ENCODE results near the gene LIN52. TPM values are rescaled to one million over a fixed set of nuclear protein-coding genes. Genes with fewer than 3 reads are reported as not detected.

LIN52 gene
- total and polyA plus RNA-seq, 9 of the 15 experiments (the other 6 are each of a cell fraction or from before 2014, with no cell fraction given) = 4.6 to 11.8 (median 9.2) TPM

DNA sequence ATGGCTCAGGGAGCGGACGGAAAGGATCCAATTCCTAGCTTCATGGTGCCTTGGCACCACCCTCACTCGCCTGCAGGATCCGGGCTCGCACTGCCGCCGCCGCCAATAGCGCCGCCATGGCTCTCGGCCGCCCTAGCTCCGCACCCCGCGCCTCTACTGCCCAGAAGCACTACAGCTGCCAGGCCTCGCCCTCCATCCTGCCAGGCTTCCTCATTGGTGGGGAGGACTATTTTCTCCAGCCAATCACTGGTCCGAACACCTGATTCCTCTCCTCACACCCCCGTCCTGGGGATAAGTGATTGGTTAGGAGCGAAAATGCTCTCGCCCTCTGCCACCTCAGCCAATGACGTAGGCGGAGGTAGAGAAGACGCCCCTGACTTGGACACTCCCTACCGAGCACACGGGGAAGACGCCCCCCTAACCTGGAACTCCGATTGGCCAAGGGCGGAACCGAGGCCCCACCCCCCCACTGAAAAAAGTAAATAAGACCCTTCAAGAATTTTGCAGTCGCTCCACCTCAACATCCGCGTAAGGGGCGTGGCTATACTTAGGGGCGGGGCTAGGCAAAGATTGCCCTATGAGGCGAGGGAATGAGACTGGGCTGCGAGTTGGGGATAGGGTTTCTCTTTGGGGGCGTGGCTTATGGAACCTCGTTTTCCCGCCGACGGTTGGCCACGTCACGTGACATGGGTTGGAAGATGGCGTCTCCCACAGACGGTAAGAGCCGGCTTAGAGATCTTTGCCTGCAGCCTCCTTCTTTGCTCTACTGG, at the start of gene LIN52, which contains the start of gene ALDH6A1 (continued):
- peak; percentile 74 for TF ChIP-seq CREM (IDR thresholded peaks at IDR 0.05; ENCODE audit: low read depth)
- TF ChIP-seq JUND (IDR thresholded peaks at IDR 0.05; ENCODE audit: borderline replicate concordance, low read depth, low read length) = peak; percentile 14; the same call in 1 of the 2 replicates
- TF ChIP-seq JUND (tag; IDR thresholded peaks at IDR 0.05; ENCODE audit: borderline replicate concordance, low read depth, low read length) = peak; percentile 31; the same call in 1 of the 3 replicates
- TF ChIP-seq POLR2G (IDR thresholded peaks at IDR 0.05; ENCODE audit: low read depth, low read length) = peak; percentile 90
- TF ChIP-seq, protein P1, sequence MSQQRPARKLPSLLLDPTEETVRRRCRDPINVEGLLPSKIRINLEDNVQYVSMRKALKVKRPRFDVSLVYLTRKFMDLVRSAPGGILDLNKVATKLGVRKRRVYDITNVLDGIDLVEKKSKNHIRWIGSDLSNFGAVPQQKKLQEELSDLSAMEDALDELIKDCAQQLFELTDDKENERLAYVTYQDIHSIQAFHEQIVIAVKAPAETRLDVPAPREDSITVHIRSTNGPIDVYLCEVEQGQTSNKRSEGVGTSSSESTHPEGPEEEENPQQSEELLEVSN (IDR thresholded peaks at IDR 0.05; ENCODE audit: borderline replicate concordance in 1 of 2, extremely low read depth in 1 of 2, insufficient read depth in 1 of 2, insufficient read length in 1 of 2, low read depth in 1 of 2, low read length in 1 of 2, poor library complexity in 1 of 2, severe bottlenecking in 1 of 2) = peak in 1 of 2 experiments; percentile 89
- peak; percentile 0; the same call in 1 of the 2 replicates for TF ChIP-seq HDAC2 (IDR thresholded peaks at IDR 0.05)
- TF ChIP-seq RB1 (IDR thresholded peaks at IDR 0.05; ENCODE audit: low read depth) = peak; percentile 76; the same call in 1 of the 2 replicates
- TF ChIP-seq NRF1 (conservative IDR thresholded peaks at IDR 0.05 in 1 of 2, IDR thresholded peaks at IDR 0.05 in 1 of 2) = peak; percentile 65 to 71
- TF ChIP-seq, protein P2, sequence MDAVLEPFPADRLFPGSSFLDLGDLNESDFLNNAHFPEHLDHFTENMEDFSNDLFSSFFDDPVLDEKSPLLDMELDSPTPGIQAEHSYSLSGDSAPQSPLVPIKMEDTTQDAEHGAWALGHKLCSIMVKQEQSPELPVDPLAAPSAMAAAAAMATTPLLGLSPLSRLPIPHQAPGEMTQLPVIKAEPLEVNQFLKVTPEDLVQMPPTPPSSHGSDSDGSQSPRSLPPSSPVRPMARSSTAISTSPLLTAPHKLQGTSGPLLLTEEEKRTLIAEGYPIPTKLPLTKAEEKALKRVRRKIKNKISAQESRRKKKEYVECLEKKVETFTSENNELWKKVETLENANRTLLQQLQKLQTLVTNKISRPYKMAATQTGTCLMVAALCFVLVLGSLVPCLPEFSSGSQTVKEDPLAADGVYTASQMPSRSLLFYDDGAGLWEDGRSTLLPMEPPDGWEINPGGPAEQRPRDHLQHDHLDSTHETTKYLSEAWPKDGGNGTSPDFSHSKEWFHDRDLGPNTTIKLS (IDR thresholded peaks at IDR 0.05; ENCODE audit: borderline replicate concordance, low read depth) = peak; percentile 69
- peak in 1 of 2 experiments; percentile 64; a peak in 1 of 4 replicates for TF ChIP-seq HDAC1 (IDR thresholded peaks at IDR 0.05)
- TF ChIP-seq MYNN (IDR thresholded peaks at IDR 0.05) = 0 out of 2 replicates have a peak, but pooled peaks have one; percentile 61
- no peak for TF ChIP-seq MYNN (CRISPR knock-in tag; IDR thresholded peaks at IDR 0.05)
- TF ChIP-seq RBM25 (IDR thresholded peaks at IDR 0.05; ENCODE audit: low read depth, low read length, severe bottlenecking) = peak; percentile 68
- TF ChIP-seq FOXK1 (CRISPR knock-in tag; IDR thresholded peaks at IDR 0.05; ENCODE audit: borderline replicate concordance) = peak; percentile 81; the same call in 1 of the 2 replicates
- TF ChIP-seq, protein P3, sequence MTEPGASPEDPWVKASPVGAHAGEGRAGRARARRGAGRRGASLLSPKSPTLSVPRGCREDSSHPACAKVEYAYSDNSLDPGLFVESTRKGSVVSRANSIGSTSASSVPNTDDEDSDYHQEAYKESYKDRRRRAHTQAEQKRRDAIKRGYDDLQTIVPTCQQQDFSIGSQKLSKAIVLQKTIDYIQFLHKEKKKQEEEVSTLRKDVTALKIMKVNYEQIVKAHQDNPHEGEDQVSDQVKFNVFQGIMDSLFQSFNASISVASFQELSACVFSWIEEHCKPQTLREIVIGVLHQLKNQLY (CRISPR knock-in tag; conservative IDR thresholded peaks at IDR 0.05) = no peak
- TF ChIP-seq, protein P4, sequence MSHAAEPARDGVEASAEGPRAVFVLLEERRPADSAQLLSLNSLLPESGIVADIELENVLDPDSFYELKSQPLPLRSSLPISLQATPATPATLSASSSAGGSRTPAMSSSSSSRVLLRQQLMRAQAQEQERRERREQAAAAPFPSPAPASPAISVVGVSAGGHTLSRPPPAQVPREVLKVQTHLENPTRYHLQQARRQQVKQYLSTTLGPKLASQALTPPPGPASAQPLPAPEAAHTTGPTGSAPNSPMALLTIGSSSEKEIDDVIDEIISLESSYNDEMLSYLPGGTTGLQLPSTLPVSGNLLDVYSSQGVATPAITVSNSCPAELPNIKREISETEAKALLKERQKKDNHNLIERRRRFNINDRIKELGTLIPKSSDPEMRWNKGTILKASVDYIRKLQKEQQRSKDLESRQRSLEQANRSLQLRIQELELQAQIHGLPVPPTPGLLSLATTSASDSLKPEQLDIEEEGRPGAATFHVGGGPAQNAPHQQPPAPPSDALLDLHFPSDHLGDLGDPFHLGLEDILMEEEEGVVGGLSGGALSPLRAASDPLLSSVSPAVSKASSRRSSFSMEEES (CRISPR knock-in tag; IDR thresholded peaks at IDR 0.05) = peak; percentile 99
- TF ChIP-seq XRCC5 (IDR thresholded peaks at IDR 0.05; ENCODE audit: low read depth, low read length) = no peak
- TF ChIP-seq MTA3 (IDR thresholded peaks at IDR 0.05; ENCODE audit: borderline replicate concordance) = 0 out of 2 replicates have a peak, but pooled peaks have one; percentile 19
- TF ChIP-seq, protein P5, sequence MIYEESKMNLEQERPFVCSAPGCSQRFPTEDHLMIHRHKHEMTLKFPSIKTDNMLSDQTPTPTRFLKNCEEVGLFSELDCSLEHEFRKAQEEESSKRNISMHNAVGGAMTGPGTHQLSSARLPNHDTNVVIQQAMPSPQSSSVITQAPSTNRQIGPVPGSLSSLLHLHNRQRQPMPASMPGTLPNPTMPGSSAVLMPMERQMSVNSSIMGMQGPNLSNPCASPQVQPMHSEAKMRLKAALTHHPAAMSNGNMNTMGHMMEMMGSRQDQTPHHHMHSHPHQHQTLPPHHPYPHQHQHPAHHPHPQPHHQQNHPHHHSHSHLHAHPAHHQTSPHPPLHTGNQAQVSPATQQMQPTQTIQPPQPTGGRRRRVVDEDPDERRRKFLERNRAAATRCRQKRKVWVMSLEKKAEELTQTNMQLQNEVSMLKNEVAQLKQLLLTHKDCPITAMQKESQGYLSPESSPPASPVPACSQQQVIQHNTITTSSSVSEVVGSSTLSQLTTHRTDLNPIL (CRISPR knock-in tag; IDR thresholded peaks at IDR 0.05) = no peak
- TF ChIP-seq SP1 (CRISPR knock-in tag; IDR thresholded peaks at IDR 0.05) = peak; percentile 87
- TF ChIP-seq RFX5 (IDR thresholded peaks at IDR 0.05; ENCODE audit: low read depth, low read length) = no peak
